DND-41 (cell line): Measurements from ENCODE around the gene WNT3A.

Experiments
- EZH2 ChIP-seq: IDR thresholded peaks from 3 replicates; pipeline ENCODE4 v1.6.1; 2012; ENCODE audit warnings: borderline replicate concordance, low read depth, mild to moderate bottlenecking, moderate library complexity, low read length, inconsistent platforms; ENCODE audit not compliant: severe bottlenecking
- TF ChIP-seq, protein P1 (sequence below): IDR thresholded peaks from 2 replicates; pipeline ENCODE4 v1.5.1; 2012; ENCODE audit warnings: borderline replicate concordance, low read length, moderate library complexity, mild to moderate bottlenecking; ENCODE audit not compliant: poor library complexity, severe bottlenecking; ENCODE audit errors: extremely low read depth

DNA sequence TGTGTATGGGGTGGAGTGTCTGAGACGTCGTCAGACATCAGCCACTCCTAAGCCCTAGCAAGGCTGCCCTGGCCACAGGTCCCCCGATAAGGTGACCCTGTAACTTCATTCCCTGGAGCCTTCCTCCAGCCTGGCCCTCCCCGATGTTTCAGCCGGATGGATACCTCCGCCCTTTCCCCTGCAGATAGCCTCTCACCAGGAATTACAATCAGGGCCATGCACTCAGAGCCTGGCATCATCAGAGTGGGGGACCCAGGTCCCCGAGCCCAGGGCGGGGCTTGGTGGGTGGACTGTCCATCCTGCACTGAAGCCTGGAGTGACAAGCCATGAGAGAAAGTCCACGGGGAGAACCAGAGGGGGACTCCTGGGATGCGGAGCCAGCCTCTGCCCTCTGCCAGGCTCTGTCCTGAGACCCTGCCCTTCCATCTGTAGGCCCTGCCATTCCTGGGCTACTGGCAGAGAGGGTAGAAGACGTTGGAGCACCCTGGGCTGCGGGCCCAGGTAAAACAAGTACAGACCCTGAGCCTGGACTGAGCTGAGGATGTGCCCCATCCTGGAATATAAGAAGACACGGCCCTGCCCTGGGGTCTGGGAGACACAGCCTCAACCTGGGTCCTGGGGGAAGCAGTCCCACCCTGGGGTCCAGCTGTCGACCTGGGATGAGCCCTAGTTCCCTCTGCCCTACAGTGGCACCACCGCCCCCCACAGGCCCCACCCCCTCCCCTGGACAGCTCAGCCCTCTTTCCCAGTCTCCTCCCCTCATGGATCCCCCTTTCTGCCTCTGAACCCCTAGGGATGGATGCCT, 58.9 kb downstream of the WNT3A start:
- TF ChIP-seq, protein P1, sequence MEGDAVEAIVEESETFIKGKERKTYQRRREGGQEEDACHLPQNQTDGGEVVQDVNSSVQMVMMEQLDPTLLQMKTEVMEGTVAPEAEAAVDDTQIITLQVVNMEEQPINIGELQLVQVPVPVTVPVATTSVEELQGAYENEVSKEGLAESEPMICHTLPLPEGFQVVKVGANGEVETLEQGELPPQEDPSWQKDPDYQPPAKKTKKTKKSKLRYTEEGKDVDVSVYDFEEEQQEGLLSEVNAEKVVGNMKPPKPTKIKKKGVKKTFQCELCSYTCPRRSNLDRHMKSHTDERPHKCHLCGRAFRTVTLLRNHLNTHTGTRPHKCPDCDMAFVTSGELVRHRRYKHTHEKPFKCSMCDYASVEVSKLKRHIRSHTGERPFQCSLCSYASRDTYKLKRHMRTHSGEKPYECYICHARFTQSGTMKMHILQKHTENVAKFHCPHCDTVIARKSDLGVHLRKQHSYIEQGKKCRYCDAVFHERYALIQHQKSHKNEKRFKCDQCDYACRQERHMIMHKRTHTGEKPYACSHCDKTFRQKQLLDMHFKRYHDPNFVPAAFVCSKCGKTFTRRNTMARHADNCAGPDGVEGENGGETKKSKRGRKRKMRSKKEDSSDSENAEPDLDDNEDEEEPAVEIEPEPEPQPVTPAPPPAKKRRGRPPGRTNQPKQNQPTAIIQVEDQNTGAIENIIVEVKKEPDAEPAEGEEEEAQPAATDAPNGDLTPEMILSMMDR = no peak
- TF ChIP-seq EZH2 = no peak
